Neural progenitor cell (in vitro differentiated cells): Measurements from ENCODE around the gene FAF1. TPM values are rescaled to one million over a fixed set of nuclear protein-coding genes. Genes with fewer than 3 reads are reported as not detected.

Source experiments
- DNase-seq: peaks from one replicate; pipeline ENCODE4 v3.0.0-alpha.2; 2016; ENCODE audit warnings: low spot score
- H2AFZ ChIP-seq: fragments of 200-600 bp; sonication (generic); replicated peaks from 2 replicates; pipeline ENCODE4 v1.6.1; 2016; ENCODE audit warnings: antibody characterized with exemption
- H3F3A ChIP-seq: fragments of 200-600 bp; sonication (generic); 2 replicates; pipeline ENCODE4 v1.6.1; 2016; ENCODE audit warnings: antibody characterized with exemption, low read depth
- H3K27ac ChIP-seq: fragments of 200-600 bp; sonication (generic); 2 replicates; pipeline ENCODE4 v1.5.1; 2016; ENCODE audit warnings: mild to moderate bottlenecking
- H3K27me3 ChIP-seq: fragments of 200-600 bp; sonication (generic); 2 replicates; pipeline ENCODE4 v1.6.1; 2016; ENCODE audit warnings: mild to moderate bottlenecking, moderate library complexity
- H3K36me3 ChIP-seq: fragments of 200-600 bp; sonication (generic); 2 replicates; pipeline ENCODE4 v1.5.1; 2016
- H3K4me1 ChIP-seq: fragments of 200-600 bp; sonication (generic); 2 replicates; pipeline ENCODE4 v1.6.1; 2016; ENCODE audit warnings: mixed run types
- H3K4me2 ChIP-seq: fragments of 200-600 bp; sonication (generic); 2 replicates; pipeline ENCODE4 v1.6.1; 2016
- H3K4me3 ChIP-seq: fragments of 200-600 bp; sonication (generic); 2 replicates; pipeline ENCODE4 v1.5.1; 2016
- H3K79me2 ChIP-seq: fragments of 200-600 bp; sonication (generic); 2 replicates; pipeline ENCODE4 v1.6.1; 2016; ENCODE audit warnings: low read depth
- H3K9ac ChIP-seq: fragments of 200-600 bp; sonication (generic); 2 replicates; pipeline ENCODE4 v1.6.1; 2016
- H3K9me3 ChIP-seq: fragments of 200-600 bp; sonication (generic); 2 replicates; pipeline ENCODE4 v1.5.1; 2016; ENCODE audit warnings: low read depth
- H4K20me1 ChIP-seq: fragments of 200-600 bp; sonication (generic); 2 replicates; pipeline ENCODE4 v1.6.1; 2016; ENCODE audit warnings: low read depth
- H3K27ac Mint-ChIP-seq: 3 replicates; pipeline ENCODE4 v1.8.0; 2021; ENCODE audit warnings: mixed read lengths
- H3K27me3 Mint-ChIP-seq: 2 replicates; pipeline ENCODE4 v1.8.0; 2022; ENCODE audit warnings: low read depth, mild to moderate bottlenecking, inconsistent platforms, moderate library complexity, mixed read lengths; ENCODE audit not compliant: insufficient read depth
- H3K36me3 Mint-ChIP-seq: 3 replicates; pipeline ENCODE4 v1.8.0; 2021; ENCODE audit warnings: mixed read lengths
- H3K4me1 Mint-ChIP-seq: 3 replicates; pipeline ENCODE4 v1.8.0; 2021; ENCODE audit warnings: mixed read lengths
- H3K4me3 Mint-ChIP-seq: 3 replicates; pipeline ENCODE4 v1.8.0; 2021; ENCODE audit warnings: mild to moderate bottlenecking, moderate library complexity, mixed read lengths
- H3K9me3 Mint-ChIP-seq: 3 replicates; pipeline ENCODE4 v1.8.0; 2020; ENCODE audit warnings: mixed read lengths
- EZH2 ChIP-seq: fragments of 200-600 bp; sonication (generic); IDR thresholded peaks from 2 replicates; pipeline ENCODE4 v1.6.1; 2017; ENCODE audit warnings: antibody characterized with exemption, mild to moderate bottlenecking, moderate library complexity
- EZH2phosphoT487 ChIP-seq: fragments of 200-600 bp; sonication (generic); IDR thresholded peaks from 2 replicates; pipeline ENCODE4 v1.6.1; 2017; ENCODE audit warnings: antibody characterized with exemption
- total RNA-seq: library from RNA; depleted of rRNA; stranded (reverse); fragments of >200 nt; gene quantifications from 2 replicates; pipeline ENCODE4 v1.2.3, GENCODE V29; 2015; ENCODE audit warnings: low replicate concordance
- TF ChIP-seq, protein P1 (sequence below): fragments of 200-600 bp; sonication (generic); IDR thresholded peaks from 2 replicates; pipeline ENCODE4 v1.5.1; 2017; ENCODE audit warnings: antibody characterized with exemption, mild to moderate bottlenecking

FAF1 gene
- total RNA-seq, 1 donor from 2014 or later, result 103 TPM

DNA sequence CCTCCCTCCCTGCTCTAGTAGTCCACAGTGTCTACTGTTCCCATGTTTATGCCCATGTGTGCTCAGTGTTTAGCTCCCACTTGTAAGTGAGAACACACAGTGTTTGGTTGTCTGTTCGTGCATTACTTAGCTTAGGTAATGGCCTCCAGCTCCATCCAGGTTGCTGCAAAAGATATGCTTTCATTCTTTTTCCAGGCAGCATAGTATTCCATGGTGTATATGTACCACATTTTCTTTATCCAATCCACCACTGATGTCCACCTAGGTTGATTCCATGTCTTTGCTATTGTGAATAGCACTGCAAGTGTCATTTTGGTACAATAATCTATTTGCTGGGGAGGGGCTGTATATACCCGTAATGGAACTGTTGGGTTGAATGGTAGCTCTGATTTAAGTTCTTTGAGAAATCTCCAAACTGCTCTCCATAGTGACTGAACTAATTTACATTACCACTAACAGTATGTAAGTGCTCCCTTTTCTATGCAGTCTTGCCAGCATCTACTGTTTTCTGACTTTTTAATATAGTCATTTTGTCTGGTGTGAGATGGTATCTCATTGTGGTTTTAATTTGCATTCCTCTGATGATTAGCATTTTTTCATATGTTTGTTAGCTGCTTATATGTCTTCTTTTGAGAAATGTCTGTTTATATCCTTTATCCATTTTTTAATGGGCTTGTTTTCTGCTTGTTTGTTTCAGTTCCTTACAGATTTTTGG lies 344.9 kb downstream of the FAF1 start:
- peaks cover 14% of the 10 kb centered on the region for H3K9me3 Mint-ChIP-seq
- H3K4me2 ChIP-seq, result no peak overlapping the region
- no peaks in the 10 kb centered on the region for H3K79me2 ChIP-seq
- H3K27me3 Mint-ChIP-seq, result peaks cover 2% of the 10 kb centered on the region
- H3K4me1 ChIP-seq, result peaks cover 15% of the 10 kb centered on the region
- no peak for DNase-seq
- H3K9ac ChIP-seq, result no peak overlapping the region
- no peak overlapping the region for H3K4me3 Mint-ChIP-seq
- no peaks in the 10 kb centered on the region for H4K20me1 ChIP-seq
- H3K9me3 ChIP-seq, result no peaks in the 10 kb centered on the region
- H3K36me3 Mint-ChIP-seq, result peaks cover 3% of the 10 kb centered on the region
- no peaks in the 10 kb centered on the region for H3F3A ChIP-seq
- H2AFZ ChIP-seq, result no peak overlapping the region
- TF ChIP-seq EZH2phosphoT487, result no peak
- TF ChIP-seq, protein P1, sequence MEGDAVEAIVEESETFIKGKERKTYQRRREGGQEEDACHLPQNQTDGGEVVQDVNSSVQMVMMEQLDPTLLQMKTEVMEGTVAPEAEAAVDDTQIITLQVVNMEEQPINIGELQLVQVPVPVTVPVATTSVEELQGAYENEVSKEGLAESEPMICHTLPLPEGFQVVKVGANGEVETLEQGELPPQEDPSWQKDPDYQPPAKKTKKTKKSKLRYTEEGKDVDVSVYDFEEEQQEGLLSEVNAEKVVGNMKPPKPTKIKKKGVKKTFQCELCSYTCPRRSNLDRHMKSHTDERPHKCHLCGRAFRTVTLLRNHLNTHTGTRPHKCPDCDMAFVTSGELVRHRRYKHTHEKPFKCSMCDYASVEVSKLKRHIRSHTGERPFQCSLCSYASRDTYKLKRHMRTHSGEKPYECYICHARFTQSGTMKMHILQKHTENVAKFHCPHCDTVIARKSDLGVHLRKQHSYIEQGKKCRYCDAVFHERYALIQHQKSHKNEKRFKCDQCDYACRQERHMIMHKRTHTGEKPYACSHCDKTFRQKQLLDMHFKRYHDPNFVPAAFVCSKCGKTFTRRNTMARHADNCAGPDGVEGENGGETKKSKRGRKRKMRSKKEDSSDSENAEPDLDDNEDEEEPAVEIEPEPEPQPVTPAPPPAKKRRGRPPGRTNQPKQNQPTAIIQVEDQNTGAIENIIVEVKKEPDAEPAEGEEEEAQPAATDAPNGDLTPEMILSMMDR, result no peak
- H3K4me1 Mint-ChIP-seq, result peaks cover 15% of the 10 kb centered on the region
- no peaks in the 10 kb centered on the region for H3K36me3 ChIP-seq
- H3K27me3 ChIP-seq, result no peaks in the 10 kb centered on the region
- no peak overlapping the region for H3K4me3 ChIP-seq
- no peak overlapping the region for H3K27ac Mint-ChIP-seq
- H3K27ac ChIP-seq, result no peak overlapping the region

DNA sequence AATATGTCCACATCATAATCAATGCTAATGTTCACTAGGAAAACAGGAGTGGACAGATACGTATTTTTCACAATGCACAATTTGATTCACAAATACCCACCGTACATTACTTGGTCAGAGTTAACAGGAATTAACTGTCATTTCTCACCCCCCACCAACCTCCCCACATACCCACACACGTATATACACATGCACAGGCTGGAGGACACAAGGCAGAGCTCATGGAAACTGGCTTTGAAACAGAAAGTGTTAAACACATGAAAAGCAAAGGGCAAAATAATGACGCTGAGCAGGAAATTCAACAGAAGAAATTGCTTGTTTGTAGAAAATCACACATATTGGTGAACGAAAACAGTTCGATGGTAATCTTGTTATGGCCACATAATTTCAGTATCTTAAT lies 348.4 kb downstream of the FAF1 start:
- Mint-ChIP-seq H3K4me1 (peaks cover 15% of the 10 kb centered on the region), H3K27me3 (no peaks in the 10 kb centered on the region), H3K4me3 (no peak overlapping the region), H3K36me3 (no peaks in the 10 kb centered on the region), H3K9me3 (no peaks in the 10 kb centered on the region), H3K27ac (peak overlapping the region; percentile 10)
- TF ChIP-seq, protein P1, result no peak
- no peak for TF ChIP-seq EZH2phosphoT487
- no peak for TF ChIP-seq EZH2
- no peaks in the 10 kb centered on the region for H3K9me3 ChIP-seq
- no peak overlapping the region for H3K27ac ChIP-seq
- DNase-seq, result no peak
- no peak overlapping the region for H2AFZ ChIP-seq
- H3K4me3 ChIP-seq, result no peak overlapping the region
- H3K79me2 ChIP-seq, result no peaks in the 10 kb centered on the region
- no peaks in the 10 kb centered on the region for H3K27me3 ChIP-seq
- no peaks in the 10 kb centered on the region for H3F3A ChIP-seq
- no peaks in the 10 kb centered on the region for H4K20me1 ChIP-seq
- H3K36me3 ChIP-seq, result no peaks in the 10 kb centered on the region
- H3K4me2 ChIP-seq, result no peak overlapping the region
- no peak overlapping the region for H3K9ac ChIP-seq
- peaks cover 16% of the 10 kb centered on the region for H3K4me1 ChIP-seq

DNA sequence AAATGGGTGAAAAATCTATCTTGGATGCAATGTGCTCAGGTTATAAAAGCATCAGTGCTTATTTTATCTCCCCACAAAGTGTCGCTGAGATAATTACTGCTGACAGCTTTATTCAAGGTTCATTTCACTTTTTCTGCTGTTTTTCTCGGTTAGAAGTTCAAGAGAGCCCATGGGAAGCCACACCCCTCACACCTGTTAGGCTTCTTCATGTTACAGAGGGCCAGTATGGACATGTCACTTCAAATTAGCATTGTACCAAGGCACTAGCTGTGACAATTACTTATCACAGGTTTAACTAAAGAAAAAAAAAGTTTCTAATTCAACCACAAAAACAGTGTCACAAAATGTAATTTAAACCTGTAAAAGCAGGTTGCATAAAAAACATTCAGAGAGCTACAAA lies 349.5 kb downstream of the FAF1 start:
- Histone ChIP-seq H3K4me1 (peaks cover 16% of the 10 kb centered on the region), H3K4me2 (peak overlapping the region; percentile 30), H3K36me3 (no peaks in the 10 kb centered on the region), H3K9ac (no peak overlapping the region), H4K20me1 (no peaks in the 10 kb centered on the region), H2AFZ (no peak overlapping the region), H3F3A (no peaks in the 10 kb centered on the region), H3K4me3 (no peak overlapping the region), H3K79me2 (no peaks in the 10 kb centered on the region), H3K9me3 (no peaks in the 10 kb centered on the region), H3K27me3 (no peaks in the 10 kb centered on the region), H3K27ac (no peak overlapping the region)
- DNase-seq, result peak; percentile 50
- Mint-ChIP-seq H3K27ac (no peak overlapping the region), H3K27me3 (no peaks in the 10 kb centered on the region), H3K4me3 (no peak overlapping the region), H3K36me3 (no peaks in the 10 kb centered on the region), H3K9me3 (no peaks in the 10 kb centered on the region), H3K4me1 (peaks cover 15% of the 10 kb centered on the region)
- TF ChIP-seq, protein P1, result no peak
- TF ChIP-seq EZH2 (no peak), EZH2phosphoT487 (no peak)
